GM12892 (cell line): Measurements from ENCODE around the gene COLEC12.

Experiments
- POLR2AphosphoS5 ChIP-seq: IDR thresholded peaks from 2 replicates; pipeline ENCODE4 v1.6.1; 2011; ENCODE audit warnings: low read depth, low read length, control low read depth
- TAF1 ChIP-seq: IDR thresholded peaks from 2 replicates; pipeline ENCODE4 v1.6.1; 2011; ENCODE audit warnings: low read depth, mild to moderate bottlenecking, control low read depth, low read length, borderline replicate concordance

DNA sequence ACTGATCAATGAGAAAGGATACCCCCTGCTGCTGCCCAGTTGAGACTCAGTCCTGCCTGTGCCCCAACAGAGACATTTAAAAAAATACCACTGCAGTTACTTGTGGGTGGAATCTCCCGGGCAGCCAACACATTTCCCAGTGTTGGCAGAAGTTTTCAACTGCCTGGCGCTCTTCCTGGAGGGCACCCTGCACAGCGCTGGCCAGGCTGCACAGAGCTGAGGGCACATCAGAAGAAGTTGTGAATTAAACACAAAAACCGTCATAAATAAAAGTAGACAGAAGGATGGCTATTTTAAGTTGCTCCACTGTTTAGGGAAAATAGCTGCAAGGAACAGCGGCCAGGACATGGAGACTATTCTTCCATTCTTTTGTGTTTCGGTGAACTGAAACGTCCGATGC lies 122.4 kb downstream of the COLEC12 start:
- TF ChIP-seq POLR2AphosphoS5 (no peak), TAF1 (no peak)
